UCSD-AML1 (cell line): ENCODE results near the gene SPATA20.

Experiments
- DNase-seq: peaks from one replicate; lab custom pipeline; 2025; ENCODE audit not compliant: unreplicated experiment; lab: John Stamatoyannopoulos, UW

The SPATA20 gene

DNA sequence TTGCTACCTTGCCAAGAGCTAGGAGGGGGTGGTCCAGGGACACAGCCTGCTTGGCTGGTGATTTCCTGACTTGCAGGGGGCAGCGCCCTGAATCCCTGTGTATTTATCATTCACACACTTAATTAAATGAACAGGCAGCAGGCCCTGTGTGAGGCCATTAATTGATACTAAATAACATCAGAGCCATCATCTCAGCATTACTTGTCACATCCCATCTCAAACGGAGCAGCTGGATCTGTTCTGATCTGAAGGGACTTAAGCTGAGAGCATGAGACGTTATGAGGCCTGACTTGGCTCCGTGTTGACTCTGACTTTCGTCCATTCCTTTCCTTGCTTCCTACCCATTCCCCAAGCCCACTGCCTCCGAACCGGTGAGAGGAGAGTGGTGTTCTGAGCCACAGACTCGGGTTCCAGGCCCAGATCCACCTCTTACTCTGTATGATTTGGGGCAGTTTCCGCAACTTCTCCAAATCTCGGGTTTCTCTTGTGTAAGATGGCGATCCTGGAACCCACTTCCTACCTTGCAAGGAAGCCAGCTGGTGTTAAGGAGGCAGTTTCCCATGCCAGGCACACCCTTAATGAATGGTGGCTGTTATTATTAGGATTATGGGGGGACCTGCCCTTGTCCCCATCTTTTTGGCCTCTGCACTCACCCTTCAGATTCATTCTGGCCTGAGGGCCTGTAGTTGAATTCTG is 47.3 kb downstream of the SPATA20 start:
- DNase-seq = no peak

DNA sequence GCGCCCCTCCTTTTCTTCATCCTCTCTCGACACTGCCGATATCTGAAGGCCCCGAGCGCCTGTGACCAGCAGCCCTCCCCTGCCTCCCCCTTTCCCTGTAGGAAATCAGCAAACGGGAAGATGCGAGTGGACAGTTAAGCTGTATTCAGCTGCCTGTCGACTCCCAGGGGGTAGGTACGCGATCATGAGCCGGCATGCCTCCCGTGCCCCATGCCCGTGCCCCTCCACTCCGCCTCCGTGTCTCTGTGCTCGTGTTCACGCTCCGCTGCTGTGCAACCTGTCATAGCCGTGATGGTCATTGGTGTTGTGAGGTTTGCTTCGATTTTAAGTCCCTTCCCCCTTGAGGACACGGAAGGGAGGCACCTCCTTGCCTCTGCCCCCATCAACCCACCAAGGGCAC is 47.9 kb downstream of the SPATA20 start:
- no peak for DNase-seq

DNA sequence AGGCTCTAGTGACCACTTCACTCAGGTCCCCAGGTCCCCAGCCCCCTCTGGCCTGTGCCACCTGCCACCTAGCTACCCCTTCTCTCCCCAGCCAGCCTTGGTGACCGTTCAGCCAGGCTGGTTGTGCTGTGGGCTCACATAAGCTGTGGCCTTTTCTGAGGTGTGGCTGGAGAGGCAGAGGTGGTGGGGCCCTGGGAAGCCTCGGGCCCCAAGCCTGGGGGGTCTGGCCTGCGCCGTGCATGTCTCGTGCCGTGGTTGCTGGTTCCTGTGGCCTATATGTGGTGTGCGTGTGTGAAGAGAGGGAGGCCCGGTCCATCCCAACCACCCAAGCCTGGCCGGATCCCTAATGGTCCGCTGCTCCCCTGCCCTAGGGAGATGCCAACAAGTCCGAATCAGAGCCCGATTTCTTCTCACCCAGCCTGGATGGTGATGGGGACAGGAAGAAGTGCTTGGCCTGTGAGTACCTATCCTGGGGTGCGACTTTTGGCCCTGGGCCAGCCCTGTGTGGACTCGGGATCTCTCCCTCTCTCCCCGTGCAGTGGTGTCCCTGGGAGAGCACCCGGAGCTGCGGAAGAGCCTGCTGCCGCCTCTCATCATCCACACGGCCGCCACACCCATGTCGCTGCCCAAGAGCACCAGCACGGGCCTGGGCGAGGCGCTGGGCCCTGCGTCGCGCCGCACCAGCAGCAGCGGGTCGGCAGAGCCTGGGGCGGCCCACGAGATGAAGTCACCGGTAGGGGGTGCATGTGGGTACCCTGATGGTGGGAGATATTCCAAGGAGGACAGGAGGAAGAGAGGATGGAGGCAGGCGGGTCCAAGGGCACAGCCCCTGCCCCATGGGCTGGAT is 49.4 kb downstream of the SPATA20 start:
- no peak for DNase-seq

DNA sequence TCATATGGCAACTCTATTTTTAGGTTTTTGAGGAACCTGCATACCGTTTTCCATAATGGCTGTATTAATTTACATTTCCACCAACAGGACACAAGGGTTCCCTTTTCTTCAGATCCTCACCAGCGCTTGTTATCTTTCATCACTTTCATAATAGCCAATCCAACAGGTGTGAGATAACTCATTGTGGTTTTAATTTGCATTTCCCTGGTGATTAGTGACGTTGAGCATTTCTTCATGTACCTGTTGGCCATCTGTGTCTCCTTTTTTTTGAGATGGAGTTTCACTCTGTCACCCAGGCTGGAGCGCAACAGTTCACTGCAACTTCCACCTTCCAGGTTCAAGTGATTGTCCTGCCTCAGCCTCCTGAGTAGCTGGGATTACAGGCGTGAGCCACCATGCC is 51.5 kb downstream of the SPATA20 start:
- DNase-seq = no peak

DNA sequence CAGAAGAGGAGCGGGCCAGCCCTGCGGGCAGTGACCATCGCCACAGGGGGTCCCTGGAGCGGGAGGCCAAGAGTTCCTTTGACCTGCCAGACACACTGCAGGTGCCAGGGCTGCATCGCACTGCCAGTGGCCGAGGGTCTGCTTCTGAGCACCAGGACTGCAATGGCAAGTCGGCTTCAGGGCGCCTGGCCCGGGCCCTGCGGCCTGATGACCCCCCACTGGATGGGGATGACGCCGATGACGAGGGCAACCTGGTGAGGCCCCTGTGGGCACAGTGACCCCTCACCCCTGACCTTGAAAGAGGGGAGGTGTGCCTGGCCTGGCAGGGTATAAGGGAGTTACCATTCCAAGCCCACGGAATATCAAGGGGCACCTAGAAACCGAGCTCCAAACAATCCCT is 52.6 kb downstream of the SPATA20 start:
- no peak for DNase-seq

DNA sequence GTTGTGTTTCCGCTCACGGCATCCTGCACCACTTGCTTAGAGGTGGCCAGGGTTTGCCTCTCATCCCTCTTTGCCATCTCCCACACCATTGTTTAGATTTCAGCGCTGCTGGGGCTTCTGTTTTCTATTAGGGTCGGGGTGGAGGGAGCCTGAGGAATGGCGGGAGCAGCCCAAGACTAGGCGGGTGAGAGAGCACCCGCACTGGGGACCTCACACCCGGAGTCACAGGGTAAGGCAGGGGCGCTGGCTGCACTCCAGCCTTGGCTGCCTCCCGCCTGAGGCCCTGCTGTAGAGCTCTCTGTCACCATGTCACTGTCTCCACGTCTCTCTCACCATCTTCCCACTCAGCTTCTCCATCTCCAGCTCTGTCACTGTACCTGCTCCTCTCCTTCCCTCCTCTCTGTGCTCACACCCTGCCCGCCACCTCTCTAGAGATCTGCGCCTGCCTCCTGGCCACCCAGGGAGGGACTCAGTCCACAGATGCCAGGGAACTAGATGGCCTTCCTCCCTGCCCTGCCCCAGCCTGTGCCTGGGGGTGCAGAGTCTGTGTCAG is 54.9 kb downstream of the SPATA20 start:
- no peak for DNase-seq

DNA sequence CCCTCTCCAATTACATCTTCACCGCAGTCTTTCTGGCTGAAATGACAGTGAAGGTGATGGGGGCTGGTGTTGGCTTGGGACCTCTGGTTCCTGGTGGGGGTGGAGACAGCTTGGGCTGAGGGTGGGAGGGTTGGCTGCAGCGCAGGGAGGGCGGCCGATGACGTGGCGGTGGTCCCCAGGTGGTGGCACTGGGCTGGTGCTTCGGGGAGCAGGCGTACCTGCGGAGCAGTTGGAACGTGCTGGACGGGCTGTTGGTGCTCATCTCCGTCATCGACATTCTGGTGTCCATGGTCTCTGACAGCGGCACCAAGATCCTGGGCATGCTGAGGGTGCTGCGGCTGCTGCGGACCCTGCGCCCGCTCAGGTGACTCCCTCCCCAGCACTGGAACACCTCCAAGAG is 55.9 kb downstream of the SPATA20 start:
- DNase-seq = no peak

DNA sequence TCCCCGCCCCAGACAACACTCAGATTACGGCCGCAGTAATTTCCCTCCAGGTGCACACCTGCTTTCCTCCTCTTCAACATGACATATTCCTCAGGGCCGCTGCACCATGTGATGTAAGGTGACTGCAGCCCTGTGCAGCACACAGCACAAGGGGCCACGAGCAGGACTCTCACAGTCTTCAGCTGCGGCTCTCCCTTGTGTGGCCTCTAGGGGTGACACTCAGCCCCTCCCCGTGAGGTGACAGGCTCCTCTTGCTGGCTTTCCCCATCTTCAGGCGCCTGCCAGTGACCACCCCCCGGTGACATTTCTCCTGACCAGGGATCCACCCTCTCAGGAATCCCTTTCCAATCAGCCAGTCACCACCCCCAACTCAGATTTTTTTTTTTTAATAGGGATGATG is 56.4 kb downstream of the SPATA20 start:
- DNase-seq = no peak

DNA sequence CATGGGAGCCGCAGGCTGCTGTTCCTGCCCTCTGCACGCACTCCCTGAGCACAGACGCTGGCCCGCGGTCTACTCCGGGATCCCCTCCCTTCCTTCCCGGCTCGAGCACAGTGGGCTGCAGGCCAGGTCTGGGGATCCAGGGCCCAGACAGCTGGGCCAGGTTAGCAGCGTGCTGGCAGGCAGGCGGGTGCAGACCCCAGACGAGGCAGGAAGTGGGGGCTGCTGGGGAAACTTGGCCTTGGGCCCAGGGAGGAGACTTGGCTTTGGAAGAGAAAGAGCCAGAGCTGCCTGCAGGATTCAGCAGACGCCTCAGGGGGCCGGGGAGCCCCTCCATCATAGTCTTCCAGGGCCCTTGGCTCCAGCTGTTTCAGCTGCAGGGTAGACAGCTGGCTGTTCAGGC is 57.5 kb downstream of the SPATA20 start:
- peak; percentile 38 for DNase-seq

DNA sequence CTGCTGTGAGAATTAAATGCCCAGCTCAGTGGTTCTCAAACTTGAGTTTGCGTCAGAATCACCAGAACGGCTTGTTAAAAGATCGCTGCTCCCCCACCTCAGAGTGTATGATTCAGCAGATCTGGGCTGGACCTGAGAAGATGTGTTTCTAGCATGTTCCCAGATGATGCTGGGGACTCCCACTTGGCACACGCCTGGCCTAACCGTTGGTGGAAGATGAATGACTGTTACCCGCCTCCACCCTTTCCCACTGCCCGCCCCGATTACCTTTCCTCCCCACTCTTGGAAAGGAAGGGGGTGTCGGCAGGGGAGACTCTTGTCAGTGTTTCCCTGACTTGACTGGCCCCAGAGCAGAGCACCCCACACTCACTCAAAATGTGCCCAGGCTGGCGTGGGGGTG is 58.5 kb downstream of the SPATA20 start:
- no peak for DNase-seq
